Sigmoid colon (tissue), 4 donors: ENCODE data around the gene B4GALT6.

ENCODE experiments used
- CTCF ChIP-seq, 4 experiments: fragments of 450-650 bp in 3 of 4; fragments of 200-600 bp in 1 of 4; IDR thresholded peaks; one replicate each; pipeline ENCODE4 v1.5.1; 2016 to 2019; ENCODE audit warnings: antibody characterized with exemption in 4 of 4, mild to moderate bottlenecking in 3 of 4, moderate library complexity in 2 of 4
- POLR2AphosphoS5 ChIP-seq, 4 donors: sonication (generic); formaldehyde crosslinking; IDR thresholded peaks; one replicate each; pipeline ENCODE4 v1.6.1; 2017; ENCODE audit warnings: antibody characterized with exemption in 4 of 4

GRCh38 chr18:31652877-31653276 is 31.5 kb downstream of the B4GALT6 start:
- TF ChIP-seq CTCF (IDR thresholded peaks at IDR 0.05), result no peak
- TF ChIP-seq POLR2AphosphoS5 (IDR thresholded peaks at IDR 0.05), result no peak
